Measurements from ENCODE around the gene PACS2.
"Not testable (repeated sequence)": the region's sequence is repeated elsewhere in the genome, so short reads cannot be mapped to it uniquely, and the experiment has no call there.

Gene PACS2

DNA sequence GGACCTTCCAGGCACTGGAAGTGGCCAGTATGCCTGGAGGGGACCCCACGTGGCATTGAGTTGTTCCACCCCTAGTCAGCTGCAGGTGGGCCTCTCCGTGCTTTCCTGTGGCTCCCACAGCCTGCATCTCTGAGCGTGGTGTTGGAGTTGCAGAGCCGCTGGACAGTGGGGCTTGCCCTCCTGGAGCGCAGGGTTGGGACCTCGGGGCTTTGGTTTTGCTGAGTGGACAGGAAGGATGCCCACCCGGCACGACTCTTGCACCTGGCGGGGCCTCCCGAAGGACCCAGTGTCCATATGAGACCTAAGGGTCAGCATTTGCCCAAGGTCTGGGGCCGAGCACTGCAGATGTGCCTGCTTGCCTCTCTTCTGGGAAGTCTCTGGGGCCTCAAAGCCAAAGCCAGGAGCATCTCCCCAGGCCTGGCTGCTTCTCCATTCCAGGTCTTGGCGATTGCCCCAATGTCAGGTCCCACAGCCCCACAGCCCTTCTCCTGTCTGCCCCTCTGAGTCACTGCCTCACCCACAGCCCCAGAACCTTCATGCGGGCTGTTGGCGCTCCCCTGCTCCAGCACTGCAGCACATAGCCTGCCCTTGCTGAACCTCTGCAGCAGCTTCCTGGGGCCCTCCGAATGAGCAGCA, 1.5 kb downstream of the PACS2 start:
- no peak for DNase-seq (ENCODE audit: low read depth)

DNA sequence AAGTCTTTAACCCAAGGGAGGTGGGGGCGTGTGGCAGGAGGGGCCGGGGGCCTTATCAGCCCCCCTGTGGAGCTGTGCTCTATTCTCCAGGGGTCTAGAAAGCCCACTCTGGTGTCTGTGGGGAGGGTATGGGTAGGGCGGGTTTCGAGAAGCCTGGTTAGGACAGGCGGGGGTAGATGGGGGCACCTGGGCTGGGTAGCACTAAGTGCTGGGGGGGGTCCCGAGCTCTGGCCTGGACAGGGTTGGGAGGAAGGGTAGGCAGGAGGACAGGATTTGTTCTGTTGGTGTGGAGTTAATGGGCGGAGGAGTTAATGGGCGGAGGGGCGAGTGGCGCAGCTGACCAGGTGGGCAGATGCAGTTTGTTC, 2.0 kb downstream of the PACS2 start:
- DNase-seq (ENCODE audit: low read depth) = no peak

DNA sequence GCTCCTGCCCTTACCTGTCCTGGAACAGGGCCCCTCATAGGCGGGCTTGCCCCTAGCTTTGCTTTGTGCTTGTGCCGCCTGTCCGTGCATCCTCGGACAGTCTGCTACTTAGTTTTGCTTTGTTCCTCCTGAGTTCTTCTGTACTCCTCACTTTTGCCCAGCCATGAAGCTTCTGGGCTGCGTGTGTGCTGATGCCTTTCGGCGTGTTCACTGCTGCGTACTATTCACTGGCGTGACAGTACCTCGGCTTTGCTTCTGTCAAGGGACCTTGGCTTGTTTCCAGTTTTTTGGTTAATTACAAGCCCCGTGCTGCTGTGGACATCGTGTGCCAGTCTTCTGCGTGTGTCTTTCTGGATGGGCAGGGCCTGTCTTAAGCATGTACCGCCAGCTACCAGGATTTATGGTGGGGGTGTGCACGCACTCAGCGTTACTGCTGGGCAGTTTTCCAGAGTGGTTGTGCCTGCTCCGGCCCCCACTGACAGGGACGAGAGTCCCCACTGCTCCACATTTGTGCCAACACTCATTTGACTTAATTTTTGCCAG, 2.5 kb downstream of the PACS2 start:
- DNase-seq (ENCODE audit: low read depth) = no peak

DNA sequence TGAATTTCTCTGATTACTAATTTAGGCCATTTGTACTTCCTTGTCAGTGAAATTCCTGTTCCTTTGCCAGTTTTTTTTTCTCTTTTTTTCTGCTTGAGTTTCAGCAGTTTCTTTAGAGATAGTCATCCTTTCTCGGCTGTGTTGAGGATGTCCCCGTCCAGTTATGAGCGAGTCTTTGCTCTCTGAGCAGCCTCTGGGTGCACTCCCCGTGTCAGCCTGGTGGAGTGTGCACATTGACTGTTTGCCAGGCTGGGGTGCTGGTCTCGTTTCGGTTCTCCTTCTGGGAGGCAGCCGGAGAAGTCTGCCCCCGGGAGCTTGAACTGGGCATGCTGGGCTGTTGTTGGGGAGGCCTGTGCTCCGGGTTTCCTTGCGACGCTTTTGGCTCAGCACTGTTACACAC, 3.0 kb downstream of the PACS2 start:
- no peak for DNase-seq (ENCODE audit: low read depth)

DNA sequence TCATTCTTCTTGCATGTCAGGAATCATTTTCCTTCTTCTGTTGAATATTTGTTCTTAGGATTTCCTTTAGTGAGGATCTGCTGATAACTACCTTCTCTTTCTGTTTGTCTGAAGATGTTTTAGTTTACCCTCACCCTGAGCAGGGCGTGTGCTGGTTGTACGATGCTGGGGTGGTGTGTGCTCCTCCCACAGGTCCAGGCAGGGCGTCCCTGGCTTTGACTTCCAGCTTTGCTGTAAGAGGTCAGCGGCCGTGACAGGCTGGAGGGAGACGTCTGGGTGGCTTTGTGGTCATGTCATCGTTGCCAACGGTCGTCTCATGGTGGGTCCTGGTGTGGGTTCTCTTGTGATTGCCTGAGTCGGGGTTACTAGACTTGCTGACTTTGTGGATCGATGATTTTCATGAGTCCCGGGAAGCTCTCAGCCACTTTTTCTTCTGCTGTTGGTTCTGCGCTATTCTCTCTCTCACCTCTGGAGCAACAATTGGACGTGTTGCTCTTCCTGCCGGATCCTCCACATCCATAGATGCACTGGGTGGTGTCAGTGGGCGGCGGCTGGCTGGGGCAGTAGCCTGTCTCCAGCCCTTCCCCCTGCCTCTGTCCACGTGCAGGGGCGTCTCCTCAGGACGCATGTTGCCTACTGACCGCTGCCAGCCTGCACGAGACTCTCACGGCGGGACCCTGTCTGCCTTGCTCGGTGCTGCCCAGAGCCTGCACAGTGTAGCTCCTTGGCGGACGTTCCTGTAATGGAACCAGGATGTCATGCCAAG, 8.4 kb downstream of the PACS2 start:
- DNase-seq (ENCODE audit: low read depth) = no peak

DNA sequence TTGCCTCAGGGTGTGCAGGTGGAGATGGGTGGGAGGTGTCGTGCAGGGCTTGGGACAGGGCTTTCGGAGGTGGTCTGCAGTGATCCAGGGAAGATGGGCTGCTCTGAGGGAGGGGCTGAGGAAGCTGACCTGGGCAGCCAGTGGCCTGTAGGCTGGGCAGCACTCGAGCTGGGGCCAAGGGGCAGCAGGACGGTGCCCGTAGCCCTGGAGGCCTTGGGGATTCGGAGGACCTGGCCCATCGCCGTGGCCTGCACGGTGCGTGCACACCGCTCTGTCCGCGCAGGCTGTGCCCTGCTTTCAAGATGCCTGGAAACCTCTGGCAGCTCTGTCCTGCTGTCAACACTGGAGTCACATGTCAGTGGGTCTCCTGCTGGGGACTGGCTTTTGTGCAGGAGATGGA, 9.1 kb downstream of the PACS2 start:
- DNase-seq (ENCODE audit: low read depth) = no peak

DNA sequence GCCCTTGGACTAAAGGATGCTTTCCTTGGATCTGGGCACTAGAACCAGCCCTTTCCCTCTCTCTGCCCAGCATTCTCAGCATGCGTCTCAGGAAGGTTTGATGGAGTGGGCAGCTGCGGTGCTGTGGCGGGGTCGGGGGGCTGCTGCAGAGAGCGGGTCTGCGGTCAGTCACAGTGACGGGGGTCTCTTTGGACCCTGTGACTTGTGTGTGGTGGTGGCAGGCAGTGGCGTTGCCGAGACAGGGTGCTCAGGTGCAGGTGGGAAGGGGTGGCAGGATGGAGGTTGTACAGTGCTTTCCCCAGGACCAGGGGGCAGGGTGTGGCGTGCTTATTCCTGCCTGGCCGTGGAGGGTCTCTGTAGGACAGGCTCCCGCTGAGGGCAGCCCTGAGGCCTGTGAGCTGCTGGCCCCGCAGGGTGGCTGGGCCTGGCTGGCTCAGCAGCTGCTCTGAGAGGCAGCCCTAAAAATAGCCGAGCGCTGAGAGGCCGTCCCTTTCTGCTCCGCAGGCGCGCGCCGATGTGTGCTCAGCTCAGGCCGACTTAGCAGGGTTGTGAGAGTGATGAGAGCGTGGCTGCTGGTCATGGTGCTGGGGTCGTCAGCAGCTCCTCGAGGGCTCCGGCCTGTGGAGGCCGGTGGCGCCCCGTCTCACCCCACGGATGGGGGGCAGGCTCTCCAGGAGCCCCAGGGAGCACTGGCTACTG, 9.7 kb downstream of the PACS2 start:
- no peak for DNase-seq (ENCODE audit: low read depth)

DNA sequence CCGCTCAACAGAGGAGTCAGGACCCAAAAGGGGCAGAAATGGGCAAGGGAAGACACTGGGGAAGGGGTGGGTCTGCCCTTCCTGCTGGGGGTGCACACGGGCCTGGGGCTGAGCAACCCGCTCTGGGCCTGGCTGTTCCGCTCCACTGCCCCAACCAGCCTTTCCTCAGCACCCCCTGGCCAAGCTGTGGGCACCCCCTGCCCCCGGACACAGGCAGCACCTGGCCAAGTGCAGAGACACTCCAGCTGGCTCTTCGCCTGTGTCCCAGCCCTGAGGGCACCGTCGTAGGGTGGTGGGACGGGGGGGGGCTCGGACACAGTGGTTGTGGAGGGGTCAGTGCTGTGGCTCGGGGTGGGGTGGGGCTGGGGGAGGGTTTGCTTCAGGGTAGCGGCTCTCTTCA, 10.3 kb downstream of the PACS2 start:
- DNase-seq (ENCODE audit: low read depth) = no peak

DNA sequence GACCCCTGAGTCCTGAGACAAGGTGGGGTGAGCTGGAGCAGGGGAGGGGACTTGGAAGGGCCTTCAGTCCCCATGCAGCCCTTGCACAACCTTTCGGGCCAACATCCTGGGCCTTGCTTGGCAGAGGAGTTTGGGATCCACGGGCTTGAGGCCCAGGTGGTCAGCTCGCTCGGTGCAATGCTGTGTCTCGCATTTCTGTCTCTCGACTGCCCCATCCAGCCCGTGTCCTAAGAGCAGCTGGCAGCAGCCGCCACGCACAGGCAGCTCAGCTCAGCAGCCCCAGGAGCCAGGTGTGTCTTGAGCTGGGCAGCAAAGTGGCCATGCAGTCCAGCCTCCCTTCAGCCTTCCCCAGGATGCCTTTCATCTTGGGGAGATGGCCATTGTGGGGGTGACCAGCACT, 10.8 kb downstream of the PACS2 start:
- no peak for DNase-seq (ENCODE audit: low read depth)

DNA sequence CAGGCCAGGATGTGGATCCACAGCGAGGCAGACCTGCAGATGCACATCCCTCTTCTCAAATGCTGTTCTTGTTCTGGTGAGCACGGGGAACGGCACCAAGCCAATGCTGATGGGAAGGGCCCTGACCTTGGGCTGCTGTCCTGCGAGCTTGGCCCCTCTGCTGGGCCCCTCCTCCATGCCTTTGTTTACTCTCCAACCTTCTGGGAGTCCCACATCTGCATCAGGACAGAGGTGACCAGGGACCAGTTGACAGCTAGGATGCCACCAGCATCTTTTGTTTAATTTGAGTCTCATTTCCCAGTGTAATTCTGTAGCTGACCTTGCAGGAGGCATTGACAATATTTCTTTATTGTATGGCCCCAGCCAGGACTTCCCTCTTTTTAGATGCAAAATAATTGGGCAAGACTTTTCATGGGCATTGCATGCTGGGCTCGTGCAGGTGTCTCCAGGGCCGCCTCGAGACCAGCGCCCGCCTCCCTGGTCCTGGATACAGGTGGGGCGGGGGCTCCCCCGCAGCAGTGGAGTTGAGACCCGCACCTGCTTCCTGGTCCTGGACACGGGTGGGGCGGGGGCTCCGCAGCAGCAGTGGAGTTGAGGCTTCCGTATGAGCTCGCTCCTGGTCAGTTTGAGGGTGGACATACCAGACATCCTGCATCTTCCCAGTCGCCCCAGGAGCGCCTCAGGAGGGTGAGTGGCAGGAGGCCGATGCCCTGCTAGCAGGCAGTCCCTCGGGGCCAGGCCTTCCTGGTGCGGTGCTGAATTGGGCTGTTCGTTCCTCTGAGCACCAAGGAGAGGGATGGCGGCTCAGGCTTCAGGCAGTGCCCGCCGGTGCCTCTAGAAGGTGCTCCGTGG, 11.4 kb downstream of the PACS2 start:
- no peak for DNase-seq (ENCODE audit: low read depth)

DNA sequence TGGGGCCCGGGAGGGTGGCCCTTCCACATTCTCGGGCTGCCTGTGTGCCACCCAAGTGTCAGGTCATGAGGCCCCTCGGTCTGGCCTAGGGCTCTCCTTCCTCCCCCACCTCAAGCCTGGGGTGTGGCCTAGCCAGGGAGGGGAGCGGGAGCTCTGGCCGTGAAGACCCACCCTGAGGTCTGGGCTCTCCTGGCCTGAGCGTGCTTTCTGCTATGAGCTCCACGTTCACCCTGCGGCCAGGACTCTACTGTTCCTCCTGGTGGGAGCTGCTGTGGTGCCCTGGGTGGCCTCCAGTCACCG, 12.0 kb downstream of the PACS2 start:
- DNase-seq (ENCODE audit: low read depth) = no peak

DNA sequence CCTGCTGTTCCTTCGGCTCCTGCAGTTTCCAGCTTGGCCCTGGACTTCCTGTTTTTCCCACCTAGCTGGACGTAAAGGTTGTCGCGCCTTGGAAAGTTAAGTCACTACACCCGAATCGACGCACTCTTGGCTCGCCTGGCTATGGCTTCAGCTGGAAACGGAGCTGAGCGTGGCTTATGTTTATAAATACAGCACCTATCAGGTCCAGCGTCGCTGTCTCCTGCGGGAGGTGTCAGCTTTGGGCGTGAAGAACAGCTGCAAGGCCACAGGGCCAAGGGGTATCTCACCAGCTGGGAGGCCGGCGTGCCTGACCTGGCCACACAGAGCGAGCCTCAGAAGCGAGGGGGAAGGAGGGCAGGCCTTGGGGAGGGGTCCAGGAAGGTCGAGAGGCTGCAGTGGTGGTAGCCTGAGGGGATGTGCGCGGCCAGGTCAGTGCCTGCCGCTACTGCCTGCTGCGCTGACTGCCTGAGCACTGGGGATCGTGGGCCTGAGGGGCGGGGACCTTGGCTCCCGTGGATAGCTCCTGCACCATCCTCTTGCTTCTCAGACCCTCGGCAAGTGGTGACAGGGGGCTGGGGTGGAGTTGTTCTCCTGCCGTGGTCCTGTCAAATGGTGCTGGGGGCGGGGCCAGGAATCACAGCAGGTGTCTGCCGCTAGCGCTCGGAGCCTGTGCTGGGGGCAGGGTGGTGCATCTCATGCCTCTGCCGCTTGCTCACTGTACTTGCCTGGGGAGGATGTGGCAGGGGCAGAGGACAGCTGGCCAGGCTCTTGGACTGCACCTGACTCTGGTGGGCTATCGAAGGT, 12.5 kb downstream of the PACS2 start:
- no peak for DNase-seq (ENCODE audit: low read depth)

DNA sequence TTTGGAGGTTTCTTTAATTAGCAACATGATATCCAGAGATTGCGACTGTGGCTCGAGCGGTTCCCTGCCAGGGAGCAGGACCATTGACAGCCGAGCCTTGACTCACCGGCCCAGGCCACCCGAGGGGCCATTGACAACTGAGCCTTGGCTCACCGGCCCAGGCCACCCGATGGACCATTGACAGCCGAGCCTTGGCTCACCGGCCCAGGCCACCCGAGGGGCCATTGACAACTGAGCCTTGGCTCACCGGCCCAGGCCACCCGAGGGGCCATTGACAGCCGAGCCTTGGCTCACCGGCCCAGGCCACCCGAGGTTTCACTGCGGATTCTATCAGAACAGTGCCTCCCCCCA, 13.1 kb downstream of the PACS2 start:
- not testable (repeated sequence) for DNase-seq (ENCODE audit: low read depth)

DNA sequence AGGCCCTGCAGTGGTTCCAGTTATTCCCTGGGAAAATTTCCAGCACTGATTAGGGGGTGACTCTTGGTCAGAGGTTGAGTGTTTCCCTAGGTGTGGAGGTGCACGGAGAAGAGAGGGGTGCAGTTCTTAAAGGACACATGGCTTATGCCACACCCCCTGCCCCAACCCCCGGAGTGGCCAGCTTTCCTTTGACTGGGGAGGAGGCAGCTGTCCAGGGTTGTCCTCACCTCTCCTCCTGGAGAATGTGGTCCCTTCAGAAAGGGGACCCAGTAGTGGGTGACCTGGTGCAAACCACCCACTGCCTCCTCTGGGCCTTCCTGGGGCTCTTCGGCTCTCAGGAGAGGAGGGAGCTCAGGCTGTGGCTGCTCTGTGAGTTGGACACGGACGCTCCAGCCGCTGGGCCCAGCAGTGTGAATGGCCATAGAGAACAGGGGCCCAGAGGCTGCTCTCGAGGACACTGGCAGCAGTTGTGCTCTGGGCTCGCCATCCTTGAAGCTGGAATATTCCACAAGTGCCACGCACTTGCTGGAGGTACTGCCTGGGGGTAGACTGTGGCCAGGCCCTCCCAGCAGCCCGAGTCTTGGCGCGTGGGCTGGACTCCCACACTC, 13.6 kb downstream of the PACS2 start:
- no peak for DNase-seq (ENCODE audit: low read depth)

DNA sequence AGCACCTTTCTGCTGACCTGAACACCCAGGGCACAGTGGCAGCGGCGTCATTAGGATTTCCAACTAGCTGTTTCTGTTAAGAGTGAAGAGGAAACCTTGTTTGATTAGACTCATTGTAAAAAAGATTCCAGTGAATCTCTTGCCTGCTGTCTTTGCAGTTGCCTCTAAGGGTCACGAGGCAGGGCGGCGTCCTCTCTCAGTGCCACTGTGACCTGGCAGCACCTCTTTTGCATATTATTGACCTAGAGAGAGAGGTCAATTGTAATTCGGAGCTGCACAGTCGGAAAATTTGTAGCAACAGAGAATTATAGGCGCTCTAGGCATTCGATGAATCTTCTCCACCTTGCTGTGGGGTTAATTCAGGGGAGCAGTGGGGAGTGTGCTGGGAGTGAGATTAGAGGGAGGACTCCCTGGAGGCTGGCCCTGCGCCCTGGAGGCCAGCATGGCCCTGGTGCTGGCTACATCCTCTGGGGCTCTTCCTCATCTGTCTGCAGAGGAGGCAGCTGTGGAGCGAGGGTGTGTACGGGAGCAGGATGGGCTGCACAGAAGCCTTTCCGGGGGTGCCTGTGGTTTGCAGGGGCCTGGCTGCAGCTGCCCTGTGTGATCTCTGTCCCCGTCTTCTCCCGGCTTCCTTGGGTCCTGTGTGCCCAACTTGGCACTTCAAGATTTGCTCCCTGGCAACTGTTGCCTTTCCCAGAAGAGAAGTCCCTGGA, 14.3 kb downstream of the PACS2 start:
- no peak for DNase-seq (ENCODE audit: low read depth)

DNA sequence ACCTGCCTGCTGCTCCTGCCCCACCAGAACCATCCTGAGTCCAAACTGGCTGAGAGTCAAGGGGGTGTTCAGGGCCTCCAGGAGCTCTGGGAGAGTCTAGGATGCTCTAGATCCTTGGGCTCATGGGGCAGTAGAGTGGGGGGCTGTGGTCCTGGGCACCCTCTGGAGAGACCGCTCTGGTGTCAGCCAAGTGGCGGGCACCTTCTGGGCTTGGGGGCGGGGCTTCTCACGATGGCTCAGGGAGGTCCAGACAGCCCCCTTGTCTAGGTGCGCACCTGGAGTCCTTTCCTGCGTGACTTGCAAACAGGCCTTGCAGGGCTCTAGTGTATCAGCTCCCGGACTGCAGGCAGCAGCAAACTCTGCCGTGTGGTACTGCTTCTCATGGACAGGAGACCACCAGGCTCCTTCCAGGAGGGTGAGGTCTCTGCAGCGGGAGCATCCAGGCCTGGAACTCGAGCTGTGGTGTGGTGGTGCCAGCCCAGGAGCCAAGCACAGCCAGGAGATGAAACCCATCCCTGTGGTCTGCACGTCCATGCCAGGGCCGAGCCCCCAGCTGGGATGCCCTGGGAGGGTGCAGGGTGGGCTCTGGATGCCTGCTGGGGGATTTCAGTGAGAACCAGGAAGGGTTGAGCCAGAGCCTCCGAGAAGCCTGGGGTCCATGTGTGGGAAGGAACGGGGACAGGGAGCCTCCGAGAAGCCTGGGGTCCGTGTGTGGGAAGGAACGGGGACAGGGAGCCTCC, 15.0 kb downstream of the PACS2 start:
- no peak for DNase-seq (ENCODE audit: low read depth)

DNA sequence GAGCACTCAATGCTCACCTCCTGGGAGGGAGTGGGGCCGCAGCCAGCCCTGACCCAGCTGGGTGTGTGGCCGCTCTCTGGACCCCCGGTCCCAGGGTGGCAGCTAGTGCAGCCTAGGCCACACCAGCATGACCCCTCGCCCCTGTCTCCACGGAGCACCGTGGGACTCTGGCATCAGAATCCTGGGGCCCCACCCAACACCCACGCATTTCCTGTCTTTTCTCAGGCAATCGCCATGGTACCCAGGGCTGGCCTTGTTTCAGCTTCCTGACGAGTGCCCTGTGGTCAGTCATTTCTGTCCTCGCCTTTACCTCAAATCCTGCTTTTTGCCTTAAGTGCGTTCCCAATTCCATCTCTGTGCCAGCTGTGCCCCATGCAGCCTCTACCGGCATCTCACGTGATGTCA, 15.9 kb downstream of the PACS2 start:
- DNase-seq (ENCODE audit: low read depth) = no peak

DNA sequence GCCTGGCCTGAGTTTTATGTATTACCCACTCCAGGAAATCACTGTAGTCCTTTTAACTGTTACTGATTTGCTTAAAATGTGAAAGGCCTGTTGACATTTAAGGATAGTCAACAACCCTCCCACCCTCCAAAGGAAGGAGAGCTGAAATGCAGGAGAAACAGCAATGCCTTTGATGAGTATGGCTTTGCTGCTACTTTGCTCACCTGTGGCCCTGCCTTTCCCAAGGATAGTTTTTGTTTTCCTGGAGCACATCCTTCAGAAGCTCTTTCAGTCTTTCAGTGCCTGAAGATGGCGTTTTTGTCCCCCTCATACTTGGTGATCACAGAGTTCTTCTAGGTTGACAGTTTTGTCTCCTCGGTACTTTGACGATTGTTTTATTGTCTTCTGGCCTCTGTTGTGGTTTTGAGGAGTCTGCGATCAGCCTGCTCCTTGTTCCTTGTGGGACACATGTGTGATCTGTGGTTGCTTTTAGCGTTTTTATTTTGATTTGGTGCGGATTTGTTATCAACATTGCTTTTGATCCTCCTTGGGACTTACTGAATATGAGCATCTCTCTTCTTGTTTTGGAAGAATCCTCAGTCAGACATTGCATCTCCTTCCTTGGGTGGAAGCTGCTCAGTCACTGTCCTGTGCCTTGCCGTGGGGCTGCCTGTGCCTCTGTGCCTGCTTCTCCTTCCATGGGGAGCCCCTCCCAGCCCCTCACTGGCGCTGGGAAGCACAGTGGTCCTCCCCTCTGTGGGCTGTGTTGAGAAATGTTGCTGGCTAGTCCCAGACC, 17.2 kb downstream of the PACS2 start:
- no peak for DNase-seq (ENCODE audit: low read depth)

DNA sequence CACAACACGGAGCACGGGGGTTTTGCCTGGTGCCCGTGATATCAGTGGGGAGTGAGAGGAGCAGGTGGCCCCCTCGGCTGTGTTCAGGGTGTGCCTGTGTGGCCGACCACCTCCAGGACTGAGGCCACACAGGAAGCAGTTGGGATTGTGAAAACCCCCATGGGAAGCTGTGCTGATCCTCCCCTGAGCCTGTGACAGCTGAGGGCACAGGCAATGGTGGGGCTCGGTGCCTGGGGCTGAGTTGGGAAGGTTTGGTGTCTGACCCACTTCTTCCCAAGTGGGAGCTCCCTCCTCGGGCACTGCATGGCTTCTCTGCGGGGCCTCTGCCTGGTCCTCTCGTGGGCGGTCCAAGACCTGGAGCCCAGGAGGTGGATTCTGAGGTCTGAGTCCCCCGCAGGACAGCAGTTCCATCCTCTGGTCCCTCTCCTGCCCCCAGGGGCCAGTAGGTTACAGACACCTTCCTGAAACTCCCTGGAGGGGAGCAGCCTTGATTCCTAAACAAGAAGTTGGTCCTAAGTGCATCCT, 17.9 kb downstream of the PACS2 start:
- DNase-seq (ENCODE audit: low read depth) = no peak
